Measurements from ENCODE around the gene LIN37. TPM values are rescaled to one million over a fixed set of nuclear protein-coding genes. Genes with fewer than 3 reads are reported as not detected.

The LIN37 gene
- total and polyA plus RNA-seq, 12 donors: 6.0 to 137 (median 12.5) TPM

DNA sequence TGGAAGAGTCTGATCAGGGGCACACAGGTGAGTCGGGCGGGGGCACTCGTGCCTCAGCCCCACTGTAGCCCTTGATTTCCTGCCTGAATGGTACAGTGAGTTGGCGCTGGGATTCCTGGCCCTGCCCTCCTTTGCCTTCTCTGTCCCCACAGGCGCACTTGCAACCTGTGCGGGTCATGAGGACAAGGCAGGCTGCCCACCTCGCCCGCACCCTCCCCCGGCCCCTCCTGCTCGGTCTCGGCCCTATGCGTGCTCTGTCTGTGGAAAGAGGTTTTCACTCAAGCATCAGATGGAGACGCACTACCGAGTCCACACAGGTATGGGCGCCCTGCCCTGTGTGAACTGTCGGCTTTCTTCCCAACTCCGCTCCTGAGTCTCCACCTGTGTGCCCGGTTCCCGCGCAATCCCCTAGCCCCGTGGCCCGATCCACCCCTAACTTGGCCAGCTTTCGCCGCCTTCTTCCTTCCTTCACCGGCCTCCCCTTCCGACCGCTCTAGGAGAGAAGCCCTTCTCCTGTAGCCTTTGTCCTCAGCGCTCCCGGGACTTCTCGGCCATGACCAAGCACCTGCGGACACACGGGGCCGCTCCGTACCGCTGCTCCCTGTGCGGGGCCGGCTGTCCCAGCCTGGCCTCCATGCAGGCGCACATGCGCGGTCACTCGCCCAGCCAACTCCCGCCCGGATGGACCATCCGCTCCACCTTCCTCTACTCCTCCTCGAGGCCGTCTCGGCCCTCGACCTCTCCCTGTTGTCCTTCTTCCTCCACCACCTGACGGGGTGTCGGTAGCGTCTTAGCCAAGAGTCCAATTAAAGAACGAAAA, 32.2 kb upstream of the LIN37 start:
- Histone ChIP-seq H3K9me3 (replicated peaks in 1 of 3) (no peaks in the 10 kb centered on the region), H3K36me3 (replicated peaks in 1 of 2) (peaks cover 0 to 12% of the 10 kb centered on the region in 2 donors), H3K4me1 (replicated peaks in 1 of 2) (peaks cover 21 to 26% of the 10 kb centered on the region in 2 donors), H3K27me3 (no peaks in the 10 kb centered on the region), H3K4me3 (peak overlapping the region; percentile 0 to 99 (median 56)), H3K27ac (peak overlapping the region; percentile 50 to 99 (median 70))
- intact Hi-C loops (cut with DNase I): loop anchor here in 1 of 2 donors (2.0 to 10.0 kb wide), 2 partner anchors 21 to 171 kb away; partner anchors contain the start of gene TMEM147
- DNase-seq: peak; percentile 66 to 81 (median 72)
- 0 to 5% (median 3%) methylated on average over 33 to 52 of the region's 52 CpGs for WGBS, 4 donors
- no peak for TF ChIP-seq POLR2A (IDR thresholded peaks at IDR 0.05)
- no peak for TF ChIP-seq CTCF (IDR thresholded peaks at IDR 0.05)

DNA sequence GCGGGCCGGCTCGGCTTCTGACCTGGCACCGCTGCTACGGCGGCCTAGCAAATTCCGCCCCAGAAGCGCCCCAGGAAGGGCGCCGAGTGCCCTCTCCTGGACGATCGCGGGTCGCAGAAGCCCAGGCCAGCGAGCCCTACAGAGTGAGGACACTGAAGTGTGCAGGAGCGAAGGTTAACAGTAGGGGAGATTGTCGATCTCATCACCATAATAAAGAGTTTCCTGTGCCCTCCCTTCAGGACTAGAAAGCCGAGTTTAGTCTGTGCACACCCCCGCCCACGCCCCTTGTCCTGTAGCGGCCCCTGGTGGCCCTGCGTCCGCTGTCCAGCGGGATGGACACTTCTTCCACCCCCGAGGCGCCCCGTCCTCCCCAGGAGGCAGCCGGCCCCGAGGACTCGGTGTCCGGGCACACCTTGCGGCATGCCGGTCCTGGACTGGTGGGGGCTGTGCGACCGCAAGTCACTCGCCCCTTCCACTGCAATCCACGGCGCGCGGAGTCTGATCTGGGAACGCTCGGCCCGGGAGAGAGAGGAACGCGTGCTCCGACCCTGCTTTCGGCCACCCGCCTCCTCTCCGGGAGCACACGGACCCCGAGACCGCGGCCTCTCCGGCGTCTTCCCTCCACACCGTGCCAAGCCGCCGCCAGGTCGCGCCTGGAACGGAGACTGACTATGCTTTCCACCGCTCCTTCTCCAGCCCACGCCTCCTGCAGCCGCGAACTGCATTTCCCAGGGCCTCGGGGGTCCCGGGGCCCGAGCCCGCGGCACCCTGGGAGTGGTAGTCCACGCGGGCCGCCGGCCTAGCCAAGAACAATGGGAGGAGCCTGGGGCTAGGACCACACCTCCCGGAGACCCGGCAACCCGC, 31.3 kb upstream of the LIN37 start:
- intact Hi-C loops (cut with DNase I): loop anchor here in 1 of 2 donors (2.0 to 10.0 kb wide), 2 partner anchors 22 to 172 kb away; partner anchors contain the start of gene TMEM147

GRCh38 chr19:35717665-35718344, 30.6 kb upstream of the LIN37 start, which contains the start of gene KMT2B:
TSS of gene KMT2B (plus strand) at chr19:35718003. CDS start at chr19:35718019, 16 bp downstream.
- Histone ChIP-seq H3K27me3 (no peaks in the 10 kb centered on the region), H3K4me1 (replicated peaks in 1 of 2) (peaks cover 21 to 26% of the 10 kb centered on the region in 2 donors), H3K27ac (peak within 1 kb of the TSS; percentile 72 to 99 (median 87)), H3K4me3 (peak within 1 kb of the TSS; percentile 0 to 99 (median 86)), H3K36me3 (replicated peaks in 1 of 2) (peaks cover 0 to 29% of the 10 kb centered on the region in 2 donors), H3K9me3 (replicated peaks in 1 of 3) (no peaks in the 10 kb centered on the region)
- intact Hi-C loops (cut with DNase I): loop anchor here in 1 of 2 donors (2.0 to 10.0 kb wide), 2 partner anchors 23 to 173 kb away; partner anchors contain the start of gene TMEM147
- TF ChIP-seq CTCF (IDR thresholded peaks at IDR 0.05) (no peak), POLR2A (IDR thresholded peaks at IDR 0.05) (no peak)
- no peak for DNase-seq
- 1 to 2% methylated on average over 70 to 104 of the region's 109 CpGs; no CpG with 5 or more reads in 2 of the 4 donors for WGBS, 4 donors

More for the DNA sequence above, 31.3 kb upstream of the LIN37 start:
- peak overlapping the region; percentile 0 to 99 (median 78) for H3K4me3 ChIP-seq
- WGBS, 4 donors: 0 to 1% (median 0%) methylated on average over 9 to 77 of the region's 77 CpGs
- peak; percentile 94 to 97 (median 96) for DNase-seq
- H3K36me3 ChIP-seq (replicated peaks in 1 of 2): peaks cover 0 to 21% of the 10 kb centered on the region in 2 donors
- H3K27ac ChIP-seq: peak overlapping the region; percentile 68 to 99 (median 85)
- no peaks in the 10 kb centered on the region for H3K9me3 ChIP-seq (replicated peaks in 1 of 3)
- peaks cover 21 to 26% of the 10 kb centered on the region in 2 donors for H3K4me1 ChIP-seq (replicated peaks in 1 of 2)
- no peaks in the 10 kb centered on the region for H3K27me3 ChIP-seq
- TF ChIP-seq POLR2A (IDR thresholded peaks at IDR 0.05) (peak in 1 of 2 donors; percentile 4), CTCF (IDR thresholded peaks at IDR 0.05) (peak; percentile 59 to 98 (median 92))

All from adrenal gland (tissue), 12 donors.